Activated CD4-positive, alpha-beta memory T cell treated with anti-CD3 and anti-CD28 coated beads for 36 hours (primary cell): ENCODE results near the gene ATP2C1. TPM values are rescaled to one million over a fixed set of nuclear protein-coding genes. Genes with fewer than 3 reads are reported as not detected.
"Not testable (repeated sequence)": the region's sequence is repeated elsewhere in the genome, so short reads cannot be mapped to it uniquely, and the experiment has no call there.

Source experiments
- CTCF ChIA-PET: fragments of 350-600 bp; sonication (Branson Sonifier 250); formaldehyde crosslinking; loops from one replicate; lab custom pipeline; 2021; ENCODE audit warnings: antibody characterized with exemption, inconsistent platforms; lab: Charles Lee
- POLR2A ChIA-PET: fragments of 350-600 bp; sonication (Branson Sonifier 250); formaldehyde crosslinking; loops from one replicate; lab custom pipeline; 2021; ENCODE audit warnings: antibody characterized with exemption; lab: Charles Lee
- DNase-seq: peaks from one replicate; pipeline ENCODE4 v3.0.0-alpha.2; 2020
- H3K27ac Mint-ChIP-seq: one replicate; pipeline ENCODE4 v1.8.0; 2021; ENCODE audit warnings: mixed read lengths
- H3K27me3 Mint-ChIP-seq: one replicate; pipeline ENCODE4 v1.8.0; 2021; ENCODE audit warnings: mixed read lengths
- H3K36me3 Mint-ChIP-seq: one replicate; pipeline ENCODE4 v1.8.0; 2021; ENCODE audit warnings: mixed read lengths
- H3K4me1 Mint-ChIP-seq: one replicate; pipeline ENCODE4 v1.8.0; 2021; ENCODE audit warnings: low read depth, mixed read lengths
- H3K4me3 Mint-ChIP-seq: one replicate; pipeline ENCODE4 v1.8.0; 2021; ENCODE audit warnings: mild to moderate bottlenecking, mixed read lengths
- H3K9me3 Mint-ChIP-seq: one replicate; pipeline ENCODE4 v1.8.0; 2021; ENCODE audit warnings: mixed read lengths
- intact Hi-C: fragments of 100-400 bp; cut with micrococcal nuclease; formaldehyde crosslinking; loops from one replicate; pipeline ENCODE4 v1.15.1; 2023
- total RNA-seq, 2 experiments: library from RNA; stranded (reverse); gene quantifications; one replicate each; pipeline ENCODE4 v1.2.3, GENCODE V29; 2021

Gene ATP2C1
- total RNA-seq, 2 experiments from 2014 or later, result 49.8 to 53.2 TPM

DNA sequence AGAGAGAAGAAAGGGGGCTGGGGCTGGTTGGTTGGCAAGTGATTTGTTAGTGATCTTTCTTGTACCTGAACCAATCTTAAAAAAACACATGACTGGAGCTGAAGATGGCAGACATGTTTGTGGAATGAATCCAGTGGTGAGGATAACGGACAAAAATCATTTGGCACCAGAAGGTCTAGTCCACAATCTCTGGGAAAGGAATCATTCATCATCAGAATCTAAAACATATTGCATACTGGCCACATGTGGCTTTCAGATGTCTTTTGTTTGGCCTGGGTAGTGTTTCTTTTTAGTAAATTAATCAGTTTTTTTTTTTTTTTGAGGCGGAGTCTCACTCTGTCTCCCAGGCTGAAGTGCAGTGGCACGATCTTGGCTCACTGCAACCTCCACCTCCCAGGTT lies 137.8 kb downstream of the ATP2C1 start:
- POLR2A ChIA-PET, result no interaction called here
- Mint-ChIP-seq H3K36me3 (no peaks in the 10 kb centered on the region), H3K4me1 (peaks cover 7% of the 10 kb centered on the region), H3K27me3 (no peaks in the 10 kb centered on the region), H3K9me3 (no peaks in the 10 kb centered on the region), H3K27ac (no peak overlapping the region), H3K4me3 (no peak overlapping the region)
- no peak for DNase-seq
- CTCF ChIA-PET, result interaction anchor here (1.4 to 4.5 kb wide), 4 partner anchors 10 to 998 kb away, joined by 3 to 21 read pairs (median 8); no protein-coding TSS in a partner anchor
- intact Hi-C loops, result loop anchor here (10.0 kb wide), 3 partner anchors 153 to 1153 kb away; no protein-coding TSS in a partner anchor

DNA sequence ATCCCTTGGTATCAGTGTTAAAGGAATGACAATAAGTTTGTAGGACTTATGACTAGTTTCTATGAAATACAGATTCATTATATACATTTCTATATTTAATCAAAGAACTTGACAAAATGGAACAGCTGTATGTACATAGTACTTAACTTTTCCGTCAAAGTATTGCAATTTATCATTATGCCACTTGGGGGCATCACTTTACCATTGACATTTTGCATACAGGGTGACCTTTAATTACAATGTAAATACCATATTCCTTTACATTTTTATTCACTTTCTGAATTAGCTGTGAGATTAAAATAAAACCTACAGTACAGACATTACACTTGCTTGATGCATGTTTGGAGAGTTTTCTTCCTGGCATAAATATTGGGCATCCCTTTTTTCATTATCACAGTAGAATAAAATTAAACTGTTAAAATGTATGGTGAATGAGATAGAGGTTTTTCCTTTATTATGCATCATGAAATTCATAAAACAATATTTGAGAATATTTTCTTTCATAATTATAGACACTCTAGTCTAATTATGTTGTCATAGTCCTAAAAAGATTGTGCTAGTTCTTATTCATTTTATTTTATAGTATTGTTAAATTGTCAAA lies 139.7 kb downstream of the ATP2C1 start:
- Mint-ChIP-seq H3K9me3 (no peaks in the 10 kb centered on the region), H3K4me1 (no peaks in the 10 kb centered on the region), H3K4me3 (no peak overlapping the region), H3K27me3 (no peaks in the 10 kb centered on the region), H3K36me3 (no peaks in the 10 kb centered on the region), H3K27ac (no peak overlapping the region)
- intact Hi-C loops, result loop anchor here (1.0 to 10.0 kb wide), 4 partner anchors 151 to 1151 kb away; no protein-coding TSS in a partner anchor
- POLR2A ChIA-PET, result no interaction called here
- no peak for DNase-seq
- CTCF ChIA-PET, result interaction anchor here (0.6 to 4.5 kb wide), 20 partner anchors 9 to 1146 kb away, joined by 3 to 21 read pairs (median 4); partner anchors contain the start of gene NUDT16

DNA sequence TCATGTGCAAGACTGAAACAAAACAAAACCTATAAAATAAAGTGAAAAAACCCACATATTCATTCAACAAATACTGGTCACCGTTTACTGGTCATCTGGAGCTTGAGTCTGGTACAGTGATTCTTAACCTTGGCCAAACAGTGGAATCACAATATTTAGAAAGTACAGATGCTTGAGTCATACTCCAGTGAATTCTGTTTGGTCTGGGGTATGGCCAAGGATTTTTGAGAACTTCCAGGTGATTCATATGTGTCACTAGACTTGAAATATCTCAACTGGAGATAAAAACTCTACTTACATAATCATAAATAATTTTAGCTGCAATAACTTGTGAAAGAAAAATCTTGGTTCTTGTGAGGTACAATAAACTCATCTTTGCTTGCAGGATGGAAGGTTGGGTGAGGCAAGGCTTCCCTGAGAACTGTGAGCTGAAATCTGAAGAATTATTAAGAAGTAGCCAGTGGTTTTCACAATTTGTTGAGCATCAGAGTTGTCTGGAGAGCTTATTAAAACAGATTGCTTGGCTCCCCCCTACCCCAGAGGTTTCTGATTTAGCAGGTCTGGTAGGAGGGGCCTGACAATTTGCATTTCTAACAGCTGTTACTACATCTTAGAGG lies 142.4 kb downstream of the ATP2C1 start:
- intact Hi-C loops, result loop anchor here (10.0 kb wide), 3 partner anchors 148 to 1148 kb away; no protein-coding TSS in a partner anchor
- POLR2A ChIA-PET, result no interaction called here
- DNase-seq, result no peak
- no peaks in the 10 kb centered on the region for H3K36me3 Mint-ChIP-seq
- no peak overlapping the region for H3K4me3 Mint-ChIP-seq
- H3K9me3 Mint-ChIP-seq, result no peaks in the 10 kb centered on the region
- peaks cover 6% of the 10 kb centered on the region for H3K4me1 Mint-ChIP-seq
- H3K27ac Mint-ChIP-seq, result no peak overlapping the region
- H3K27me3 Mint-ChIP-seq, result no peaks in the 10 kb centered on the region
- CTCF ChIA-PET, result interaction anchor here (1.2 kb wide), 1 partner anchor 455 kb away, joined by 4 read pairs; no protein-coding TSS in a partner anchor

GRCh38 chr3:131036986-131037385 lies 143.1 kb downstream of the ATP2C1 start:
- peaks cover 3% of the 10 kb centered on the region for H3K9me3 Mint-ChIP-seq
- ChIA-PET CTCF (interaction anchor here (1.2 kb wide), 1 partner anchor 454 kb away, joined by 4 read pairs; no protein-coding TSS in a partner anchor), POLR2A (no interaction called here)
- peaks cover 4% of the 10 kb centered on the region for H3K36me3 Mint-ChIP-seq
- H3K4me1 Mint-ChIP-seq, result peaks cover 11% of the 10 kb centered on the region
- intact Hi-C loops, result loop anchor here (10.0 kb wide), 3 partner anchors 148 to 1148 kb away; no protein-coding TSS in a partner anchor
- no peaks in the 10 kb centered on the region for H3K27me3 Mint-ChIP-seq
- no peak overlapping the region for H3K4me3 Mint-ChIP-seq
- H3K27ac Mint-ChIP-seq, result no peak overlapping the region
- DNase-seq, result no peak

GRCh38 chr3:131038326-131038725 lies 144.4 kb downstream of the ATP2C1 start:
- Mint-ChIP-seq H3K4me1 (peaks cover 22% of the 10 kb centered on the region), H3K27me3 (no peaks in the 10 kb centered on the region), H3K9me3 (peaks cover 6% of the 10 kb centered on the region), H3K36me3 (peaks cover 6% of the 10 kb centered on the region), H3K4me3 (no peak overlapping the region), H3K27ac (no peak overlapping the region)
- POLR2A ChIA-PET, result no interaction called here
- CTCF ChIA-PET, result no interaction called here
- DNase-seq, result no peak
- intact Hi-C loops, result loop anchor here (10.0 kb wide), 3 partner anchors 146 to 1146 kb away; no protein-coding TSS in a partner anchor

- intact Hi-C loops, result not testable (repeated sequence)
Measured at GRCh38 chr3:131042271-131042985, 148.5 kb downstream of the ATP2C1 start.

GRCh38 chr3:131047582-131047981 lies 153.7 kb downstream of the ATP2C1 start:
- no peak overlapping the region for H3K27ac Mint-ChIP-seq
- H3K4me3 Mint-ChIP-seq, result no peak overlapping the region
- intact Hi-C loops, result no loop called here
- peaks cover 8% of the 10 kb centered on the region for H3K4me1 Mint-ChIP-seq
- CTCF ChIA-PET, result interaction anchor here (0.5 to 0.6 kb wide), 2 partner anchors 324 to 979 kb away, joined by 3 read pairs; no protein-coding TSS in a partner anchor
- POLR2A ChIA-PET, result no interaction called here
- no peak for DNase-seq
- no peaks in the 10 kb centered on the region for H3K27me3 Mint-ChIP-seq
- H3K36me3 Mint-ChIP-seq, result peaks cover 24% of the 10 kb centered on the region
- peaks cover 31% of the 10 kb centered on the region for H3K9me3 Mint-ChIP-seq

More at GRCh38 chr3:131042271-131042985, 148.5 kb downstream of the ATP2C1 start:
- peaks cover 34% of the 10 kb centered on the region for H3K9me3 Mint-ChIP-seq
- CTCF ChIA-PET, result interaction anchor here (1.2 to 1.8 kb wide), 2 partner anchors 9 to 10 kb away, joined by 4 to 8 read pairs; no protein-coding TSS in a partner anchor
- peaks cover 25% of the 10 kb centered on the region for H3K36me3 Mint-ChIP-seq
- H3K4me3 Mint-ChIP-seq, H3K27me3 Mint-ChIP-seq: not testable (repeated sequence)
- POLR2A ChIA-PET, result interaction anchor here (1.4 kb wide), 1 partner anchor 16 kb away, joined by 4 read pairs; the partner anchor contains the start of genes ASTE1 and NEK11
- H3K27ac Mint-ChIP-seq, result peak overlapping the region; percentile 55
- DNase-seq, result peak; percentile 61
- peaks cover 25% of the 10 kb centered on the region for H3K4me1 Mint-ChIP-seq

DNA sequence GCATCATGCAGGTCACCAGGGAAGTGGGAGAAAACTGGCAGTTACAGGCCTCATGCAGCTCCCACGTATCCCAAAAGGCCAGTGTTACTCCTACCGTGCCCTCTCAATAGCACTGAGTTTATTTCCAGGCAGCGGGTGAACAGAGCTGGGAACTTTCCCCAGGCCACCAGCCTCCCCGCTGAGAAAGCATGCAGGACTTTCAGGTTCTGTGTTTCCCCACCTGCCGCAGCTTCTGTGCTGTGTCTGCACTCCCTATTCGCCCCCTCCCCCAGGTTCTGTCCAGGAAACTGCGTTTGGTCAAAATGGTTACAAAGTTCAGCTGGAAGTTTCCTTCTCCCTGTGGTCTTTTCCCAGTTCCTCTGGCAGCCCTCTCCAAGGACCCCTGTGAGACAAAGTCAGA lies 154.1 kb downstream of the ATP2C1 start:
- peaks cover 31% of the 10 kb centered on the region for H3K9me3 Mint-ChIP-seq
- no peak for DNase-seq
- H3K4me3 Mint-ChIP-seq, result no peak overlapping the region
- peaks cover 24% of the 10 kb centered on the region for H3K36me3 Mint-ChIP-seq
- CTCF ChIA-PET, result interaction anchor here (0.5 kb wide), 1 partner anchor 979 kb away, joined by 3 read pairs; no protein-coding TSS in a partner anchor
- H3K27me3 Mint-ChIP-seq, result no peaks in the 10 kb centered on the region
- no peak overlapping the region for H3K27ac Mint-ChIP-seq
- intact Hi-C loops, result no loop called here
- H3K4me1 Mint-ChIP-seq, result peaks cover 4% of the 10 kb centered on the region
- POLR2A ChIA-PET, result no interaction called here

- DNase-seq, result no peak
- intact Hi-C loops, result no loop called here
- POLR2A ChIA-PET, result no interaction called here
- CTCF ChIA-PET, result no interaction called here
- no peak overlapping the region for H3K4me3 Mint-ChIP-seq
- peaks cover 12% of the 10 kb centered on the region for H3K9me3 Mint-ChIP-seq
- no peak overlapping the region for H3K27ac Mint-ChIP-seq
- peaks cover 8% of the 10 kb centered on the region for H3K36me3 Mint-ChIP-seq
- H3K4me1 Mint-ChIP-seq, result no peaks in the 10 kb centered on the region
- no peaks in the 10 kb centered on the region for H3K27me3 Mint-ChIP-seq
Measured at GRCh38 chr3:131050001-131050400, 156.1 kb downstream of the ATP2C1 start.

- Mint-ChIP-seq H3K36me3 (peaks cover 2% of the 10 kb centered on the region), H3K27ac (no peak overlapping the region), H3K4me3 (no peak overlapping the region), H3K4me1 (no peaks in the 10 kb centered on the region), H3K9me3 (no peaks in the 10 kb centered on the region), H3K27me3 (no peaks in the 10 kb centered on the region)
- DNase-seq, result no peak
- CTCF ChIA-PET, result interaction anchor here (1.0 kb wide), 1 partner anchor 20 kb away, joined by 5 read pairs; no protein-coding TSS in a partner anchor
- POLR2A ChIA-PET, result no interaction called here
- intact Hi-C loops, result no loop called here
Measured at GRCh38 chr3:131053043-131053859, 159.4 kb downstream of the ATP2C1 start.
